ENCODE measurements around the gene RAD51C. TPM values are rescaled to one million over a fixed set of nuclear protein-coding genes. Genes with fewer than 3 reads are reported as not detected.
"Not testable (repeated sequence)": the region's sequence is repeated elsewhere in the genome, so short reads cannot be mapped to it uniquely, and the experiment has no call there.

The RAD51C gene
- total RNA-seq, 1 donor from 2014 or later, result 22.0 TPM

- Mint-ChIP-seq H3K4me1 (ENCODE audit: unreplicated experiment) (peaks cover 17% of the 10 kb centered on the region), H3K36me3 (ENCODE audit: unreplicated experiment) (no peaks in the 10 kb centered on the region), H3K27me3 (ENCODE audit: unreplicated experiment) (peaks cover 39% of the 10 kb centered on the region), H3K27ac (ENCODE audit: unreplicated experiment) (no peak overlapping the region), H3K9me3 (ENCODE audit: unreplicated experiment) (no peaks in the 10 kb centered on the region), H3K4me3 (ENCODE audit: unreplicated experiment) (no peak overlapping the region)
- TF ChIP-seq CTCF (IDR thresholded peaks at IDR 0.05), result no peak
- no peak for DNase-seq (ENCODE audit: extremely low spot score, unreplicated experiment)
Measured at GRCh38 chr17:58759522-58759921, 67.1 kb downstream of the RAD51C start.

- Mint-ChIP-seq H3K4me1 (ENCODE audit: unreplicated experiment) (peaks cover 17% of the 10 kb centered on the region), H3K27ac (ENCODE audit: unreplicated experiment) (no peak overlapping the region), H3K27me3 (ENCODE audit: unreplicated experiment) (peaks cover 36% of the 10 kb centered on the region), H3K36me3 (ENCODE audit: unreplicated experiment) (no peaks in the 10 kb centered on the region), H3K4me3 (ENCODE audit: unreplicated experiment) (no peak overlapping the region), H3K9me3 (ENCODE audit: unreplicated experiment) (no peaks in the 10 kb centered on the region)
- TF ChIP-seq CTCF (IDR thresholded peaks at IDR 0.05), result no peak
- DNase-seq (ENCODE audit: extremely low spot score, unreplicated experiment), result no peak
Measured at GRCh38 chr17:58760248-58760647, 67.8 kb downstream of the RAD51C start.

- no peak overlapping the region for H3K27ac Mint-ChIP-seq (ENCODE audit: unreplicated experiment)
- peaks cover 10% of the 10 kb centered on the region for H3K4me1 Mint-ChIP-seq (ENCODE audit: unreplicated experiment)
- DNase-seq (ENCODE audit: extremely low spot score, unreplicated experiment), result no peak
- H3K27me3 Mint-ChIP-seq (ENCODE audit: unreplicated experiment), result peaks cover 27% of the 10 kb centered on the region
- no peak for TF ChIP-seq CTCF (IDR thresholded peaks at IDR 0.05)
- H3K4me3 Mint-ChIP-seq (ENCODE audit: unreplicated experiment), result no peak overlapping the region
- no peaks in the 10 kb centered on the region for H3K36me3 Mint-ChIP-seq (ENCODE audit: unreplicated experiment)
- H3K9me3 Mint-ChIP-seq (ENCODE audit: unreplicated experiment), result no peaks in the 10 kb centered on the region
Measured at GRCh38 chr17:58763263-58763662, 70.9 kb downstream of the RAD51C start.

GRCh38 chr17:58764373-58764772, 72.0 kb downstream of the RAD51C start:
- no peak for TF ChIP-seq CTCF (IDR thresholded peaks at IDR 0.05)
- no peak for DNase-seq (ENCODE audit: extremely low spot score, unreplicated experiment)

GRCh38 chr17:58778482-58778881, 86.1 kb downstream of the RAD51C start:
- not testable (repeated sequence) for H3K4me3 Mint-ChIP-seq (ENCODE audit: unreplicated experiment); DNase-seq (ENCODE audit: extremely low spot score, unreplicated experiment); H3K9me3 Mint-ChIP-seq (ENCODE audit: unreplicated experiment); H3K4me1 Mint-ChIP-seq (ENCODE audit: unreplicated experiment); H3K27me3 Mint-ChIP-seq (ENCODE audit: unreplicated experiment); H3K27ac Mint-ChIP-seq (ENCODE audit: unreplicated experiment); H3K36me3 Mint-ChIP-seq (ENCODE audit: unreplicated experiment)

More at GRCh38 chr17:58764373-58764772, 72.0 kb downstream of the RAD51C start:
- Mint-ChIP-seq H3K36me3 (ENCODE audit: unreplicated experiment) (no peaks in the 10 kb centered on the region), H3K9me3 (ENCODE audit: unreplicated experiment) (no peaks in the 10 kb centered on the region), H3K4me1 (ENCODE audit: unreplicated experiment) (peaks cover 7% of the 10 kb centered on the region), H3K27me3 (ENCODE audit: unreplicated experiment) (peaks cover 23% of the 10 kb centered on the region), H3K27ac (ENCODE audit: unreplicated experiment) (no peak overlapping the region), H3K4me3 (ENCODE audit: unreplicated experiment) (no peak overlapping the region)

- Mint-ChIP-seq H3K27ac (ENCODE audit: unreplicated experiment) (no peak overlapping the region), H3K4me1 (ENCODE audit: unreplicated experiment) (no peaks in the 10 kb centered on the region), H3K36me3 (ENCODE audit: unreplicated experiment) (no peaks in the 10 kb centered on the region), H3K9me3 (ENCODE audit: unreplicated experiment) (no peaks in the 10 kb centered on the region), H3K4me3 (ENCODE audit: unreplicated experiment) (no peak overlapping the region), H3K27me3 (ENCODE audit: unreplicated experiment) (no peaks in the 10 kb centered on the region)
- no peak for TF ChIP-seq CTCF (IDR thresholded peaks at IDR 0.05)
- no peak for DNase-seq (ENCODE audit: extremely low spot score, unreplicated experiment)
Measured at GRCh38 chr17:58779446-58779845, 87.0 kb downstream of the RAD51C start.
